GM21526 (cell line): ENCODE data around the gene ARGFX.
"Not testable (repeated sequence)": the region's sequence is repeated elsewhere in the genome, so short reads cannot be mapped to it uniquely, and the experiment has no call there.

Experiments used
- ATAC-seq: cut with Tn5 transposase; IDR thresholded peaks from one replicate; pipeline ENCODE4 v1.9.1; 2021; ENCODE audit warnings: moderate library complexity; ENCODE audit not compliant: unreplicated experiment, low FRiP score

ARGFX gene

GRCh38 chr3:121567649-121568048 lies at the start of gene ARGFX:
TSS of gene ARGFX (plus strand) at chr3:121567949. CDS start at chr3:121570714, 2,765 bp downstream.
- ATAC-seq: no peak

- ATAC-seq: no peak
Measured at GRCh38 chr3:121517953-121518655, 49.6 kb upstream of the ARGFX start.

- ATAC-seq: no peak
Measured at GRCh38 chr3:121520510-121520909, 47.2 kb upstream of the ARGFX start.

GRCh38 chr3:121529308-121529707 lies 38.4 kb upstream of the ARGFX start:
- ATAC-seq: no peak

DNA sequence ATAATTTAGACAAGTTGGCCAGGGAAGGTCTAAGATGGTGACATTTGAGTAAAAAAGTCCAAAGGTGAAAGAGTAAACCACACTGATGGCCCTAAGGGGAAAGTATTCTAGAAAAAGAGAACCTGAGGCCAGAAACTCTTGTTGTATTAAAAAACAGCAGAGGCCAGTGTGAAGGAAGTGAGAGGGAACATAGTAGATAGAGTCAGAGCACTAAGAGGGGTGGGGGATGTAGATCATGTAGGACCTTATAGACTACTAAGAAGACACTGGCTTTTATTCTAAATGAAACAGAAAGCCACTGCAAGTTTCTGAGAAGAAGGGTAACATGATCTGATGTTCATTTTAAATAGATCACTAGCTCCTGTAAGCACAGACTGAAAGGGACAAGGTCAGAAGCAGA lies 36.5 kb upstream of the ARGFX start:
- ATAC-seq: no peak

- no peak for ATAC-seq
Measured at GRCh38 chr3:121542924-121543323, 24.8 kb upstream of the ARGFX start.

DNA sequence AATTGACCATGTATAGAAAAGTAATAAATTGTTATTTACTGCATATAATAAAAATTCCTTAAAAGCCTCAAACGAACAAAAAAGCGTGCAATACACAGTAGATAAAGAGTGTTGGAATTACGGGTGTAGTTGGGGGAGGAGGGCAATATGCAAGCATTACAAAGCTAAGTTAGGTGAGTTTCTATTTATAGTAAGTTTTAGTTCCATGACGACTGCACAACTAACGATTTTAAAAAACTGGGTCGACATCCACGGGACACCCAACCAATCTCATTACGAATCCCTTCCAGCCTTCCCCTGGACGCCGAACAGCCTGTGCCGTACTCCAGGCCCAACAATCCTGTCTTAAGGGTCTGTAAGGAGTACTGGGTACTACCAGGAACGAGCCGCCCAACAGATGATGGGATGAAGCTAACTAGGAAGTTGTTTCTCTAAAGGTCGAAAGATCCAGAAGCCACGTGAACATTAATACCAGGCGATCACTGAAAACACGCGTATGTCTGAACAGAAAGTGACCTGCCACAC lies 22.6 kb upstream of the ARGFX start:
- no peak for ATAC-seq

DNA sequence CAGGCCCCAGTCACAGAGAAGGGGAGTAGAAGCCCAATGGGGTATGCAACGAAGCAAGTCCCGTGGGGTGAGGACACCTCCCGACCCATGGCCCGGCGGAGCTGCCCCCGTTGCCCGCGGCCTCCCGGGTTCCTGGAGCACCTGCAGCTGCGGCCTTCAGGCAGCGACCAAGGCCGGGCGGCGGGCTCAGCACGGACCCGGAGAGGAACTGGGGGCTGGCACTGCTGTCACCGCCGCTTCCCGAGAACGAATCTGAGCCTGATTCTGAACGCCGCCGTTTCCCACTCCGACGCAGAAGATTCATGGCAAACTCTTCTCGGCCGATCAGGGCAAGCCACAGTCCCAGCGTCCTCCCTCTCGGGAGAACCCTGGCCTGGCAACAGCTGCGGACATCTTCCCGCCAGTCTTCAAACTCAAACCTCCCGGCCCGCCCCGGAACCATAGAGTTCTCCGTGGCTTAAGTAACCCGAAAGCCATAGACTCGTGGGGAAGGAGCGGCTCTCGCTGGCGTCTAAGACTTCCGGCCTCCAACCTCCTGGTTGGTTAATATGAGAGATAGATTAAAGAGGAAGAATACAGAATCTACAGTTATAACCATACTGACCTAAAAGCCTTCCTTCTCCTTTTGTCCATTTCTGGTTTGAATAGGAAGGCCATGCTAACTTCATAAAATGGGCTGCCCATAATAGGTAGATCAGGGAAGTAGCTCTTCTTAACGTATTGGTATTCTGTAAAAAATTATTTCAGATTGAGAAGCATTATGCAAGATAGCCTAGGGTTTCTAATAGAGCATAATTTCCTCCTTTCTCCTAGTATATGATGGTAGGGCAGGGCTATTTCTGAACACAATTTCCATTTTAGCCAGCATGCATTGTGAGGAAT lies 21.9 kb upstream of the ARGFX start, which contains the start of gene POLQ:
POLQ (minus strand) TSS at position 415 of the 882 bp plus-strand sequence; CDS start at position 304, 111 bp downstream.
- peak; percentile 74 for ATAC-seq

- no peak for ATAC-seq
Measured at GRCh38 chr3:121552379-121552778, 15.4 kb upstream of the ARGFX start.

GRCh38 chr3:121552797-121553196 lies 15.0 kb upstream of the ARGFX start:
- no peak for ATAC-seq

DNA sequence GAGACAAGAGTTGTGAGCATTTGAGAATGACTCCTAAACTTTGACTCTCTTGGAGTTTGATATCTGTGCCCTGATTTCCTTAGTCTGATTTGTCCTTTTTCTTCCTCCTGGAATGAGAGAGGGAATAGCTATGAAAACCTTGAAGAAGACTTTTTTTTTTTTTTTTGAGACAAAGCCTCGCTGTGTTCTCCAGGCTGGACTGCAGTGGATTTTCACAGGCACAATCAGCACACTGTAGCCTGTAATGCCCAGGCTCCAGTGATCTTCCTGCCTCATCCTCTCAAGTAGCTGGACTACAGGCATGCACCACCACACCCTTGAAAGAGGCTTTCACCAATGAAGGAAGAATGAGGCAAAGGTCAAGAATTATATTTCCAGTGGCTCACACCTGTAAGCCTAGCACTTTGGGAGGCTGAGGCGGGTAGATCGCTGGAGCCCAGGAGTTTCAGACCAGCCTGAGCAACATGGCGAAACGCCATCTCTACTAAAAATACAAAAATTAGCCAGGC lies 10.3 kb upstream of the ARGFX start:
- no peak for ATAC-seq

DNA sequence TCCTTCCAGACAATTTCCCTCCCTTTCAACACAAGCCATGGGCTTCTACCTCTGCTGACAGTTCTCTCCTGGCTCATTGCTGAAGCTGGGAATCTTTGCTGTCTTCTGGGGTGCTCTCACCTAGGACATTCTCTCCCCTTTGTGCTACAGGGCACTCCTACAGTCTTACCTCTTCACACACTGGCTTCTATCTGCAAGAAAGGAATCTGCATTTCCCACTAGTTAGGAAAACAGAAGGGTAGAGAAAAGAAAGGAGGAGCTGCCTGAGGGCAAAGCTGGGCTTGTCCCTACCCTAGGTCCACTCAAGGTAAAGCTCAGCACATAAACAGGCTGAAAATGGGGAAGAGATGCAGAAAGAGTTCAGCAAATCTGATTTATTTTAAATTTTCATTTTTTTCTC lies 5.6 kb upstream of the ARGFX start:
- ATAC-seq: no peak

- ATAC-seq: no peak
Measured at GRCh38 chr3:121566773-121567172, 976 bp upstream of the ARGFX start.

- ATAC-seq: no peak
Measured at GRCh38 chr3:121574449-121574848, 6.7 kb downstream of the ARGFX start.

- no peak for ATAC-seq
Measured at GRCh38 chr3:121581691-121582090, 13.9 kb downstream of the ARGFX start.

DNA sequence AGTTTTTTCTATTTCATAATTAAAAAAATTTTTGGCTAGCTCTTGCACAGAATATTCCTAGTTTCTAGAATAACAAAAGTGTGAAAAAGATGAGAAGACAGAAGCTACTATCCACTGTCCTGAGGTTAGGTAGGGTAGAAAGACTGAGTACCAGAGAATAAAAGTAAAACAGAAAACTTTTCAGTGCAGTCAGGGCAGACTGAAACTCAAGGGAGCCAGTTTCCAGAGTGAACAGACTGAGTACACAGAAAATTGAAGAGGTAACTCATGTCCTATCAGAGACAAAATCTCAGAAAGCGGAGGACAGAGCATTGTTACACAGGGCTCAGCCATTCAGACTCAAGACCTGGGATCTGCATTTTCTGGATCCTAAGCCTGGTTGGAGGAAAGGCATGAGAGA lies 16.7 kb downstream of the ARGFX start:
- no peak for ATAC-seq

DNA sequence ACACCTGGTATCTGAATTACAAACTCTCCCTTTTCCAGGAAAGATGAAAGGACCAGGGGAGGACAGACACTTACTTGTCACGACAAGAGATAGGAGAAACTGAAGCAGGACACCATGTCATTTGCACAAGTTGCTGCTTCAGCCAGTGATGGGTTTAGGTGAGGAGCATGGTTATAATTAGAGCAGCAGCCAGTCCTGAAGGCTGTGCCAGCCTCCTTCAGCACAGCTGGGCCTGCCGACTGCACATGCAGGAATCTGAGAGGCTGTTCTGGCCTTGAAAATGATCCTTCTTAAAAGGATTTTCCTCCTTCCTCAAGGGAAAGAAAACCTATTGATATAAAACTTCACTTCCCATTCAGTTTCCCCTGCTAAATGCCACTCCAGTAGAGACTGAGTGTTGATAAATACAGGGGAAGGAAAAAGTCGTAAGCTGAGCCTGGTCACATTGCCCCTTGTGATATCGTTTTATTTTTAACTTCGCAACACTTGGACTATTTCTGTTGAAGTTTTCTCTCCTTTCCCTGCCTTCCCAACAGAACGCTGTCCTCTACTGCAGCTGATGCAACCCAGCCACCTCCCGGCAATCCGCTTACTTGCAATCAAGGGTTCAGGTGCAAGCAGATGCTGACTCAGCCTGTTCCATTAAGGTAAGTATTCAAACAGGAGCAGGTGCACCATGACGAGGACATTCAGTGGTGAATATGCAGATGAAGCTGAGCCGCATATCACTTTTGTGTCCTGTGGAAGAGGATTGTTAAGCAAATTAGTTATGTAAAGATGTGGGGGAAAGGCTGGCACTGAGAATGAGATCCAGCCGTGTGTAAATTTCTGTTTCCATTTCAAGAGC lies 25.3 kb downstream of the ARGFX start, which contains the start of gene FBXO40:
FBXO40 (plus strand) TSS at position 524 of the 847 bp plus-strand sequence. CDS start 27,197 bp downstream, outside the sequence.
- ATAC-seq: no peak

- ATAC-seq: not testable (repeated sequence)
Measured at GRCh38 chr3:121593806-121594205, 26.1 kb downstream of the ARGFX start.

- ATAC-seq: no peak
Measured at GRCh38 chr3:121594850-121595249, 27.1 kb downstream of the ARGFX start.

GRCh38 chr3:121595765-121596406 lies 28.1 kb downstream of the ARGFX start:
- no peak for ATAC-seq
